HG03108 (cell line): ENCODE data around the gene PLEKHA5.
"Not testable (repeated sequence)": the region's sequence is repeated elsewhere in the genome, so short reads cannot be mapped to it uniquely, and the experiment has no call there.

Source experiments
- ATAC-seq: cut with Tn5 transposase; IDR thresholded peaks from one replicate; pipeline ENCODE4 v1.9.1; 2021; ENCODE audit warnings: moderate library complexity; ENCODE audit not compliant: unreplicated experiment

PLEKHA5 gene

GRCh38 chr12:19398376-19399363 is 269.1 kb downstream of the PLEKHA5 start:
- no peak for ATAC-seq

GRCh38 chr12:19400649-19401285 is 271.2 kb downstream of the PLEKHA5 start:
- not testable (repeated sequence) for ATAC-seq

- no peak for ATAC-seq
These were observed 272.7 kb downstream of the PLEKHA5 start for GRCh38 chr12:19402211-19402610.

GRCh38 chr12:19402743-19403431 is 273.4 kb downstream of the PLEKHA5 start:
- ATAC-seq = no peak

- no peak for ATAC-seq
These were observed 274.8 kb downstream of the PLEKHA5 start for GRCh38 chr12:19404242-19404880.

GRCh38 chr12:19409376-19409775 is 279.8 kb downstream of the PLEKHA5 start:
- no peak for ATAC-seq

GRCh38 chr12:19410211-19410610 is 280.7 kb downstream of the PLEKHA5 start:
- ATAC-seq = no peak

GRCh38 chr12:19410629-19411185 is 281.2 kb downstream of the PLEKHA5 start:
- ATAC-seq = no peak

- ATAC-seq = no peak
These were observed 282.0 kb downstream of the PLEKHA5 start for GRCh38 chr12:19411234-19412204.

GRCh38 chr12:19412844-19413243 is 283.3 kb downstream of the PLEKHA5 start:
- no peak for ATAC-seq

- not testable (repeated sequence) for ATAC-seq
These were observed 284.0 kb downstream of the PLEKHA5 start for GRCh38 chr12:19413582-19413981.

- no peak for ATAC-seq
These were observed 286.0 kb downstream of the PLEKHA5 start for GRCh38 chr12:19415563-19415962.

GRCh38 chr12:19419086-19419485 is 289.6 kb downstream of the PLEKHA5 start:
- ATAC-seq = no peak

GRCh38 chr12:19421503-19422282 is 292.2 kb downstream of the PLEKHA5 start:
- ATAC-seq = no peak

GRCh38 chr12:19423166-19423930 is 293.8 kb downstream of the PLEKHA5 start:
- no peak for ATAC-seq
